SH-SY5Y (cell line): ENCODE results near the gene C19orf53.

ENCODE experiments used
- GATA2 ChIP-seq: IDR thresholded peaks from 2 replicates; pipeline ENCODE4 v1.6.1; 2011; ENCODE audit warnings: mild to moderate bottlenecking, low read depth, low read length
- GATA3 ChIP-seq: IDR thresholded peaks from 2 replicates; pipeline ENCODE4 v1.6.1; 2011; ENCODE audit warnings: low read depth, mild to moderate bottlenecking, low read length, moderate library complexity

- TF ChIP-seq GATA3 (no peak), GATA2 (no peak)
These were observed 22.2 kb downstream of the C19orf53 start for GRCh38 chr19:13796301-13797057.
